CD14-positive monocyte (primary cell): ENCODE data around the gene MYO19. TPM values are rescaled to one million over a fixed set of nuclear protein-coding genes. Genes with fewer than 3 reads are reported as not detected.
A peak's percentile ranks its signal among the peaks of the same experiment; 100 is the strongest.

ENCODE experiments used
- DNase-seq, 3 donors: peaks; one replicate each; pipeline ENCODE4 v3.0.0-alpha.2; 2011 to 2022
- H2AFZ ChIP-seq: 2 replicates; pipeline ENCODE4 v1.6.0; 2012; ENCODE audit warnings: mild to moderate bottlenecking, low read depth, low read length, inconsistent platforms; ENCODE audit not compliant: insufficient read depth, poor library complexity, severe bottlenecking
- H3K27ac ChIP-seq, 2 donors: 1 replicate in 1 of 2; 2 replicates in 1 of 2; pipeline ENCODE4 v1.5.1; 2012 to 2013; ENCODE audit warnings: low read length in 2 of 2, control low read depth in 1 of 2, inconsistent platforms in 1 of 2, low read depth in 1 of 2, mild to moderate bottlenecking in 1 of 2
- H3K27me3 ChIP-seq, 2 donors: one replicate each; pipeline versions ENCODE4 v1.6.0 to v1.6.1; 2011 to 2013; ENCODE audit warnings: low read length in 2 of 2; ENCODE audit not compliant: control insufficient read depth in 2 of 2, insufficient read depth in 2 of 2
- H3K36me3 ChIP-seq, 2 donors: replicated peaks in 1 of 2; 1 replicate in 1 of 2; 2 replicates in 1 of 2; pipeline versions ENCODE4 v1.5.1 to v1.6.1; 2012 to 2013; ENCODE audit warnings: low read length in 2 of 2, control low read depth in 1 of 2, inconsistent platforms in 1 of 2, mild to moderate bottlenecking in 1 of 2; ENCODE audit not compliant: insufficient read depth in 2 of 2, control insufficient read depth in 1 of 2
- H3K4me1 ChIP-seq, 2 donors: 1 replicate in 1 of 2; 2 replicates in 1 of 2; pipeline versions ENCODE4 v1.5.1 to v1.6.1; 2012 to 2013; ENCODE audit warnings: low read length in 2 of 2, control low read depth in 1 of 2, inconsistent platforms in 1 of 2, mild to moderate bottlenecking in 1 of 2, moderate library complexity in 1 of 2; ENCODE audit not compliant: insufficient read depth in 2 of 2, control insufficient read depth in 1 of 2
- H3K4me2 ChIP-seq: replicated peaks from 2 replicates; pipeline ENCODE3; 2012; ENCODE audit warnings: low read length, moderate library complexity, mild to moderate bottlenecking; ENCODE audit not compliant: poor library complexity, severe bottlenecking; ENCODE audit errors: extremely low read depth
- H3K4me3 ChIP-seq, 3 experiments: fragments of 200-600 bp in 1 of 3; sonication (generic) in 1 of 3; replicated peaks in 1 of 3; 1 replicate in 2 of 3; 2 replicates in 1 of 3; pipeline ENCODE4 v1.5.1; 2011 to 2013; ENCODE audit warnings: low read length in 3 of 3, mild to moderate bottlenecking in 3 of 3, control low read depth in 2 of 3, low read depth in 2 of 3, inconsistent platforms in 1 of 3, moderate library complexity in 1 of 3
- H3K79me2 ChIP-seq: 2 replicates; pipeline ENCODE4 v1.6.0; 2012; ENCODE audit warnings: mild to moderate bottlenecking, control low read depth, inconsistent platforms, low read length, moderate library complexity; ENCODE audit not compliant: insufficient read depth
- H3K9ac ChIP-seq: 2 replicates; pipeline ENCODE4 v1.6.0; 2017; ENCODE audit warnings: low read length, mild to moderate bottlenecking; ENCODE audit not compliant: insufficient read depth, poor library complexity, severe bottlenecking
- H3K9me3 ChIP-seq, 2 donors: replicated peaks in 1 of 2; 1 replicate in 1 of 2; 2 replicates in 1 of 2; pipeline versions ENCODE4 v1.5.1 to v1.6.1; 2012 to 2013; ENCODE audit warnings: low read length in 2 of 2, control low read depth in 1 of 2; ENCODE audit not compliant: control insufficient read depth in 1 of 2, insufficient read depth in 1 of 2
- H4K20me1 ChIP-seq: 2 replicates; pipeline ENCODE4 v1.6.0; 2012; ENCODE audit warnings: mild to moderate bottlenecking, low read length, control low read depth, moderate library complexity; ENCODE audit not compliant: insufficient read depth
- H3K27ac Mint-ChIP-seq, 7 donors: one replicate each; pipeline ENCODE4 v1.8.0; 2020; ENCODE audit warnings: mild to moderate bottlenecking in 7 of 7, mixed read lengths in 7 of 7, moderate library complexity in 6 of 7, inconsistent platforms in 2 of 7
- H3K27me3 Mint-ChIP-seq, 3 donors: one replicate each; pipeline ENCODE4 v1.8.0; 2021 to 2022; ENCODE audit warnings: low read depth in 3 of 3, mild to moderate bottlenecking in 3 of 3, mixed read lengths in 3 of 3, moderate library complexity in 3 of 3, inconsistent platforms in 1 of 3
- H3K36me3 Mint-ChIP-seq, 2 donors: one replicate each; pipeline ENCODE4 v1.8.0; 2020; ENCODE audit warnings: mixed read lengths in 2 of 2, inconsistent platforms in 1 of 2, mild to moderate bottlenecking in 1 of 2
- H3K4me1 Mint-ChIP-seq: one replicate; pipeline ENCODE4 v1.8.0; 2020; ENCODE audit warnings: mild to moderate bottlenecking, mixed read lengths
- H3K4me3 Mint-ChIP-seq, 2 donors: one replicate each; pipeline ENCODE4 v1.8.0; 2020; ENCODE audit warnings: mild to moderate bottlenecking in 2 of 2, mixed read lengths in 2 of 2, moderate library complexity in 1 of 2
- H3K9me3 Mint-ChIP-seq, 7 donors: one replicate each; pipeline ENCODE4 v1.8.0; 2020 to 2022; ENCODE audit warnings: mixed read lengths in 7 of 7, mild to moderate bottlenecking in 6 of 7, moderate library complexity in 6 of 7, inconsistent platforms in 2 of 7
- WGBS: methylation state at CpG from one replicate; pipeline ENCODE4 v1.1.5; 2013; ENCODE audit warnings: missing lambda C conversion rate; ENCODE audit not compliant: insufficient coverage; 5-methylcytosine and 5-hydroxymethylcytosine counted together
- intact Hi-C, 2 donors: fragments of 100-400 bp; cut with micrococcal nuclease; formaldehyde crosslinking; loops; one replicate each; pipeline versions ENCODE4 v1.15.0 to v1.15.1; 2023
- polyA plus RNA-seq, 3 donors: library from polyadenylated mRNA; depleted of rRNA in 1 of 3; unstranded in 2 of 3; stranded (reverse) in 1 of 3; fragments of 300-500 nt in 2 of 3; fragments of >200 nt in 1 of 3; fragmentation: Illumina TruSeq in 2 of 3; gene quantifications; 1 replicate in 2 of 3; 2 replicates in 1 of 3; pipeline ENCODE4 v1.2.3, GENCODE V29; 2012 to 2021
- TF ChIP-seq, protein P1 (sequence below): fragments of 200-600 bp; IDR thresholded peaks from one replicate; pipeline ENCODE4 v1.8.0; 2022; ENCODE audit warnings: antibody characterized with exemption, mild to moderate bottlenecking

Gene MYO19
- polyA plus RNA-seq, 3 donors, result 1.2 to 51.3 (median 1.9) TPM

- H3K27ac Mint-ChIP-seq, result peak overlapping the region; percentile 94 to 99 (median 98)
- Histone ChIP-seq H3K9ac (peak overlapping the region; percentile 94), H3K27ac (peak overlapping the region; percentile 97 to 98), H3K9me3 (no peaks in the 10 kb centered on the region), H3K79me2 (peaks cover 24% of the 10 kb centered on the region), H3K36me3 (peaks cover 8 to 29% of the 10 kb centered on the region in 2 donors), H3K4me2 (peak overlapping the region; percentile 97), H2AFZ (peak overlapping the region; percentile 98), H3K4me3 (peak overlapping the region; percentile 71 to 99 (median 97)), H3K4me1 (peaks cover 15 to 20% of the 10 kb centered on the region in 2 donors), H3K27me3 (no peaks in the 10 kb centered on the region), H4K20me1 (no peaks in the 10 kb centered on the region)
- DNase-seq, result no peak
- TF ChIP-seq, protein P1, sequence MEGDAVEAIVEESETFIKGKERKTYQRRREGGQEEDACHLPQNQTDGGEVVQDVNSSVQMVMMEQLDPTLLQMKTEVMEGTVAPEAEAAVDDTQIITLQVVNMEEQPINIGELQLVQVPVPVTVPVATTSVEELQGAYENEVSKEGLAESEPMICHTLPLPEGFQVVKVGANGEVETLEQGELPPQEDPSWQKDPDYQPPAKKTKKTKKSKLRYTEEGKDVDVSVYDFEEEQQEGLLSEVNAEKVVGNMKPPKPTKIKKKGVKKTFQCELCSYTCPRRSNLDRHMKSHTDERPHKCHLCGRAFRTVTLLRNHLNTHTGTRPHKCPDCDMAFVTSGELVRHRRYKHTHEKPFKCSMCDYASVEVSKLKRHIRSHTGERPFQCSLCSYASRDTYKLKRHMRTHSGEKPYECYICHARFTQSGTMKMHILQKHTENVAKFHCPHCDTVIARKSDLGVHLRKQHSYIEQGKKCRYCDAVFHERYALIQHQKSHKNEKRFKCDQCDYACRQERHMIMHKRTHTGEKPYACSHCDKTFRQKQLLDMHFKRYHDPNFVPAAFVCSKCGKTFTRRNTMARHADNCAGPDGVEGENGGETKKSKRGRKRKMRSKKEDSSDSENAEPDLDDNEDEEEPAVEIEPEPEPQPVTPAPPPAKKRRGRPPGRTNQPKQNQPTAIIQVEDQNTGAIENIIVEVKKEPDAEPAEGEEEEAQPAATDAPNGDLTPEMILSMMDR, result peak; percentile 16
- H3K4me1 Mint-ChIP-seq, result peaks cover 18% of the 10 kb centered on the region
- H3K27me3 Mint-ChIP-seq, result peaks cover 0 to 2% (median 0%) of the 10 kb centered on the region in 3 donors
- H3K36me3 Mint-ChIP-seq, result peaks cover 16 to 25% of the 10 kb centered on the region in 2 donors
- WGBS, result 0% methylated on average over 6 of the region's 15 CpGs
- no peaks in the 10 kb centered on the region for H3K9me3 Mint-ChIP-seq
- intact Hi-C loops, result no loop called here
- H3K4me3 Mint-ChIP-seq, result peak overlapping the region; percentile 95 to 96
These were observed 1.0 kb upstream of the MYO19 start for GRCh38 chr17:36535669-36536081.

DNA sequence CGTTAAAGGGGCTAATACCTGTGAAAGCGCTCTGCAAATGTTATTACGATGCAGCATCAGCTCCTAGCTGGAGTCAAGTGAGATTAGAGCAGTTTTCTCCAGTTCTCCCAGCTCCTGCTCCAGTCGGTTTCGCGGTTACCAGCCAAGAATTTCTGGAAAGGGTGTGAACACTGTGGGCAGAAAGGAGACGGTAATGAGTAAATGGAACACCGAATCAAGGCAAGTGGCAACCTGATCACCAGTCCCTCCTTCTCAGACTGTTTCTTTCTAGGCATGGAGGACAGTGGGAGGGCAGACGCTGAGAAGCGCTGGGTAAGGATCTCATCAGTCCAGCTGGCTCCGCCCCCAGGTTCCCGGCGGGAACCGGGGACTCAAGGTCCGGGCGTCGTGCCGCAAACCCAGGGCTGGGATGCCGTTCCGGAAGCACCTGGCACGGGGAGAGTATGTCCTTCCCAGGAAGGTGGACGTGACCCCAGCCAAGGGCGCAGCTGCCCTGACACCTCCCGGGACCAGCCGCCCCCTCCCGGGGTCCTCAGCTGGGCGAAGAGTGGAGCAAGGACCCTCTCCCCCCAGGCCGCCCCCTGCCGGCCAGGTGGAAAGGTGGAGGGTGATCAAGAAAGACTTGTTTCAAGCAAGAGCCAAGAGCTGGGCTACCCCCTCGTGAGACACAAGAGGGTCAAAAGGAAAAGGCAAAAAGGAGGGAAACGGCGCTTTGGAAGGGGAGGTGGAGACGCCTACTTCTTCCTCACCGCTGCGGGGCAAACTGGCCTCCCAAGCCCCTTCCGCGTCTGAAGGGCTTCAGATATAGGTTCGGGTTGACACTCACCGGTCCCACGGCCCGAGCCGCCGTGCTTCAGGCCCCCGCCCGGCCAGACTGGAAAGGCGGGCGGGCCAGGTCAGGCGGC is 481 bp downstream of the MYO19 start:
- H3K9me3 ChIP-seq, result no peaks in the 10 kb centered on the region
- H3K79me2 ChIP-seq, result peaks cover 24% of the 10 kb centered on the region
- peak overlapping the region; percentile 98 for H2AFZ ChIP-seq
- H4K20me1 ChIP-seq, result no peaks in the 10 kb centered on the region
- peak in 1 of 3 donors; percentile 7 for DNase-seq
- Mint-ChIP-seq H3K9me3 (no peaks in the 10 kb centered on the region), H3K4me1 (peaks cover 22% of the 10 kb centered on the region), H3K27me3 (peaks cover 0 to 2% (median 0%) of the 10 kb centered on the region in 3 donors), H3K27ac (peak overlapping the region; percentile 94 to 99 (median 98)), H3K36me3 (peaks cover 20 to 22% of the 10 kb centered on the region in 2 donors), H3K4me3 (peak overlapping the region; percentile 95 to 96)
- intact Hi-C loops, result loop anchor here (5.0 kb wide), 2 partner anchors 42 to 47 kb away; partner anchors contain the start of gene ZNHIT3 (in 1 of the 2)
- TF ChIP-seq, protein P1, result peak; percentile 33
- H3K9ac ChIP-seq, result peak overlapping the region; percentile 94
- peak overlapping the region; percentile 71 to 99 (median 97) for H3K4me3 ChIP-seq
- H3K27me3 ChIP-seq, result no peaks in the 10 kb centered on the region
- H3K4me1 ChIP-seq, result peaks cover 15 to 23% of the 10 kb centered on the region in 2 donors
- 10% methylated on average over 34 of the region's 48 CpGs for WGBS
- peak overlapping the region; percentile 97 for H3K4me2 ChIP-seq
- peaks cover 10 to 31% of the 10 kb centered on the region in 2 donors for H3K36me3 ChIP-seq
- peak overlapping the region; percentile 97 to 98 for H3K27ac ChIP-seq
